OCI-LY1 (cell line): ENCODE measurements around the gene PRDM13.

Experiments used
- H2AFZ ChIP-seq: fragments of 200-600 bp; sonication (generic), shearing (Covaris generic); 2 replicates; pipeline ENCODE4 v1.6.0; 2014; ENCODE audit warnings: antibody characterized with exemption, mild to moderate bottlenecking, low read length
- H3F3A ChIP-seq: fragments of 200-600 bp; sonication (generic), shearing (Covaris generic); 2 replicates; pipeline ENCODE4 v1.6.0; 2014; ENCODE audit warnings: mild to moderate bottlenecking, antibody characterized with exemption, low read length, moderate library complexity; ENCODE audit not compliant: insufficient read depth
- H3K27ac ChIP-seq: fragments of 200-600 bp; sonication (generic); 2 replicates; pipeline ENCODE4 v1.5.1; 2014; ENCODE audit warnings: low read length, mixed run types, mild to moderate bottlenecking, low read depth; ENCODE audit not compliant: poor library complexity, severe bottlenecking
- H3K27me3 ChIP-seq: fragments of 200-600 bp; sonication (generic); 2 replicates; pipeline ENCODE4 v1.6.0; 2014; ENCODE audit warnings: antibody characterized with exemption, mild to moderate bottlenecking, low read length, moderate library complexity; ENCODE audit not compliant: insufficient read depth
- H3K36me3 ChIP-seq: fragments of 200-600 bp; sonication (generic); 2 replicates; pipeline ENCODE4 v1.6.1; 2014; ENCODE audit warnings: mild to moderate bottlenecking, antibody characterized with exemption, low read length, moderate library complexity, mixed read lengths; ENCODE audit not compliant: insufficient read depth
- H3K4me1 ChIP-seq: fragments of 200-600 bp; sonication (generic); 2 replicates; pipeline ENCODE4 v1.5.1; 2014; ENCODE audit warnings: mild to moderate bottlenecking, low read length, moderate library complexity; ENCODE audit not compliant: insufficient read depth, severe bottlenecking
- H3K4me2 ChIP-seq: fragments of 200-600 bp; sonication (generic), shearing (Covaris generic); 2 replicates; pipeline ENCODE4 v1.6.1; 2014; ENCODE audit warnings: low read length
- H3K4me3 ChIP-seq: fragments of 200-600 bp; sonication (generic); 2 replicates; pipeline ENCODE4 v1.5.1; 2014; ENCODE audit warnings: low read length, low read depth, mild to moderate bottlenecking, mixed read lengths; ENCODE audit not compliant: poor library complexity, severe bottlenecking
- H3K79me2 ChIP-seq: fragments of 200-600 bp; shearing (Covaris generic); 2 replicates; pipeline ENCODE4 v1.6.1; 2016; ENCODE audit warnings: mixed run types, low read length, mixed read lengths; ENCODE audit not compliant: insufficient read depth
- H3K9ac ChIP-seq: fragments of 200-600 bp; sonication (generic), shearing (Covaris generic); 2 replicates; pipeline ENCODE4 v1.6.1; 2014; ENCODE audit warnings: mild to moderate bottlenecking, low read length, mixed read lengths
- H3K9me2 ChIP-seq: fragments of 200-600 bp; sonication (generic), shearing (Covaris generic); 2 replicates; pipeline ENCODE4 v1.6.1; 2014; ENCODE audit warnings: low read depth, mild to moderate bottlenecking, low read length, mixed read lengths
- H3K9me3 ChIP-seq: fragments of 200-600 bp; shearing (Covaris generic); 2 replicates; pipeline ENCODE4 v1.6.1; 2014; ENCODE audit warnings: low read length, mixed read lengths
- H4K20me1 ChIP-seq: fragments of 200-600 bp; sonication (generic), shearing (Covaris generic); 2 replicates; pipeline ENCODE4 v1.6.0; 2016; ENCODE audit warnings: mild to moderate bottlenecking, low read length; ENCODE audit not compliant: insufficient read depth
- EZH2 ChIP-seq: fragments of 200-600 bp; sonication (generic), shearing (Covaris generic); IDR thresholded peaks from 2 replicates; pipeline ENCODE4 v1.8.0; 2017; ENCODE audit warnings: borderline replicate concordance, mixed run types, mild to moderate bottlenecking, antibody characterized with exemption, low read length, moderate library complexity, mixed read lengths
- TF ChIP-seq, protein P1 (sequence below): fragments of 200-600 bp; sonication (generic), shearing (Covaris generic); IDR thresholded peaks from 2 replicates; pipeline ENCODE4 v1.5.1; 2017; ENCODE audit warnings: mild to moderate bottlenecking, antibody characterized with exemption, low read length, moderate library complexity, mixed read lengths

PRDM13 gene

GRCh38 chr6:99588618-99589289 is 17.9 kb upstream of the PRDM13 start:
- peak overlapping the region; percentile 76 for H3K4me2 ChIP-seq
- no peaks in the 10 kb centered on the region for H3K9me3 ChIP-seq
- no peaks in the 10 kb centered on the region for H3K36me3 ChIP-seq
- no peak overlapping the region for H3K27ac ChIP-seq
- H3K9me2 ChIP-seq: no peaks in the 10 kb centered on the region
- H3F3A ChIP-seq: no peaks in the 10 kb centered on the region
- H3K79me2 ChIP-seq: no peaks in the 10 kb centered on the region
- no peaks in the 10 kb centered on the region for H3K4me1 ChIP-seq
- peak overlapping the region; percentile 57 for H3K4me3 ChIP-seq
- H3K27me3 ChIP-seq: peaks cover 5% of the 10 kb centered on the region; the same call in 1 of the 2 replicates
- H2AFZ ChIP-seq: no peak overlapping the region
- H3K9ac ChIP-seq: peak overlapping the region; percentile 22; the same call in 1 of the 2 replicates
- TF ChIP-seq, protein P1, sequence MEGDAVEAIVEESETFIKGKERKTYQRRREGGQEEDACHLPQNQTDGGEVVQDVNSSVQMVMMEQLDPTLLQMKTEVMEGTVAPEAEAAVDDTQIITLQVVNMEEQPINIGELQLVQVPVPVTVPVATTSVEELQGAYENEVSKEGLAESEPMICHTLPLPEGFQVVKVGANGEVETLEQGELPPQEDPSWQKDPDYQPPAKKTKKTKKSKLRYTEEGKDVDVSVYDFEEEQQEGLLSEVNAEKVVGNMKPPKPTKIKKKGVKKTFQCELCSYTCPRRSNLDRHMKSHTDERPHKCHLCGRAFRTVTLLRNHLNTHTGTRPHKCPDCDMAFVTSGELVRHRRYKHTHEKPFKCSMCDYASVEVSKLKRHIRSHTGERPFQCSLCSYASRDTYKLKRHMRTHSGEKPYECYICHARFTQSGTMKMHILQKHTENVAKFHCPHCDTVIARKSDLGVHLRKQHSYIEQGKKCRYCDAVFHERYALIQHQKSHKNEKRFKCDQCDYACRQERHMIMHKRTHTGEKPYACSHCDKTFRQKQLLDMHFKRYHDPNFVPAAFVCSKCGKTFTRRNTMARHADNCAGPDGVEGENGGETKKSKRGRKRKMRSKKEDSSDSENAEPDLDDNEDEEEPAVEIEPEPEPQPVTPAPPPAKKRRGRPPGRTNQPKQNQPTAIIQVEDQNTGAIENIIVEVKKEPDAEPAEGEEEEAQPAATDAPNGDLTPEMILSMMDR: peak; percentile 64; the same call in 1 of the 2 replicates
- no peak for TF ChIP-seq EZH2
- no peaks in the 10 kb centered on the region for H4K20me1 ChIP-seq

DNA sequence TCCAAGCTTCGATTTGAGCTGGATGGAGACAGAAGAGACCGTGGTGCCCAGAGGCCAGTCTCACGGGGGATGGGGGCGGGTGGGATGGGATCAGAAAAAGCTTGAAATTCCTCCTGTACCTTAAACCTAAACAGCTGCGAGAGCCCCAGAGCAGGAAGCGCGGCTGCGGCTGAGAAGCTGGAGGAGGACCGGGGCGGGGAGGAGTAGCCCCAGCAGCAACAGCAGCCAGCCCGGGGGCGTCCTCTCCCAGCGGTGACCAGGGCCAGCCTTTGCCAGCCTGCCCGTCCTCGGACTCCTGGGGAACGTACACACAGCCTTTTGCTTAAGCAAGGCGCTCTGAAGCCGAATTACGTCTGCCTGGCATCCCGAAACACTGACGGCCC is 17.4 kb upstream of the PRDM13 start:
- H3K9me3 ChIP-seq: no peaks in the 10 kb centered on the region

GRCh38 chr6:99589907-99590493 is 16.6 kb upstream of the PRDM13 start:
- no peak overlapping the region for H3K4me3 ChIP-seq
- peaks cover 5% of the 10 kb centered on the region; the same call in 1 of the 2 replicates for H3K27me3 ChIP-seq
- no peak for TF ChIP-seq EZH2
- TF ChIP-seq, protein P1: no peak
- no peaks in the 10 kb centered on the region for H3K9me2 ChIP-seq
- no peak overlapping the region for H3K4me2 ChIP-seq
- H3F3A ChIP-seq: no peaks in the 10 kb centered on the region
- no peaks in the 10 kb centered on the region for H3K4me1 ChIP-seq
- no peaks in the 10 kb centered on the region for H3K9me3 ChIP-seq
- no peaks in the 10 kb centered on the region for H4K20me1 ChIP-seq
- no peak overlapping the region for H2AFZ ChIP-seq
- no peaks in the 10 kb centered on the region for H3K79me2 ChIP-seq
- no peaks in the 10 kb centered on the region for H3K36me3 ChIP-seq
- no peak overlapping the region for H3K9ac ChIP-seq
- no peak overlapping the region for H3K27ac ChIP-seq

More for the DNA sequence above, 17.4 kb upstream of the PRDM13 start:
- no peaks in the 10 kb centered on the region for H4K20me1 ChIP-seq
- H3K79me2 ChIP-seq: no peaks in the 10 kb centered on the region
- no peaks in the 10 kb centered on the region for H3K9me2 ChIP-seq
- H3K27me3 ChIP-seq: peaks cover 5% of the 10 kb centered on the region; the same call in 1 of the 2 replicates
- peak overlapping the region; percentile 57 for H3K4me3 ChIP-seq
- TF ChIP-seq, protein P1: no peak
- TF ChIP-seq EZH2: no peak
- no peaks in the 10 kb centered on the region for H3F3A ChIP-seq
- peak overlapping the region; percentile 22; the same call in 1 of the 2 replicates for H3K9ac ChIP-seq
- no peak overlapping the region for H3K27ac ChIP-seq
- H2AFZ ChIP-seq: no peak overlapping the region
- H3K4me1 ChIP-seq: no peaks in the 10 kb centered on the region
- H3K36me3 ChIP-seq: no peaks in the 10 kb centered on the region
- H3K4me2 ChIP-seq: peak overlapping the region; percentile 76
